Activated naive CD8-positive, alpha-beta T cell treated with anti-CD3 and anti-CD28 coated beads, Interleukin-2, amount 50 U/mL, for 24 hours (primary cell): ENCODE results near the gene PPARD.

Experiments
- ATAC-seq: fragments of 150-1000 bp; cut with Tn5 transposase; one replicate; pipeline ENCODE4 v1.10.0; 2021
- DNase-seq: peaks from one replicate; pipeline ENCODE4 v3.0.0; 2021
- H3K27ac Mint-ChIP-seq: one replicate; pipeline ENCODE4 v1.8.0; 2021; ENCODE audit warnings: mild to moderate bottlenecking, mixed read lengths
- H3K27me3 Mint-ChIP-seq: one replicate; pipeline ENCODE4 v1.8.0; 2021; ENCODE audit warnings: mixed read lengths
- H3K36me3 Mint-ChIP-seq: one replicate; pipeline ENCODE4 v1.8.0; 2021; ENCODE audit warnings: low read depth, mixed read lengths
- H3K4me1 Mint-ChIP-seq: one replicate; pipeline ENCODE4 v1.8.0; 2021; ENCODE audit warnings: mixed read lengths
- H3K4me3 Mint-ChIP-seq: one replicate; pipeline ENCODE4 v1.8.0; 2021; ENCODE audit warnings: mild to moderate bottlenecking, moderate library complexity, mixed read lengths
- H3K9me3 Mint-ChIP-seq: one replicate; pipeline ENCODE4 v1.8.0; 2021; ENCODE audit warnings: mixed read lengths

PPARD gene

GRCh38 chr6:35474131-35474941, 132.0 kb downstream of the PPARD start:
- Mint-ChIP-seq H3K27me3 (no peaks in the 10 kb centered on the region), H3K4me3 (peak overlapping the region; percentile 6), H3K4me1 (peaks cover 30% of the 10 kb centered on the region), H3K36me3 (peaks cover 35% of the 10 kb centered on the region), H3K27ac (peak overlapping the region; percentile 6), H3K9me3 (no peaks in the 10 kb centered on the region)
- DNase-seq (peak; percentile 43), ATAC-seq (peak; percentile 18)

- no peaks in the 10 kb centered on the region for H3K27me3 Mint-ChIP-seq
- peak overlapping the region; percentile 6 for H3K4me3 Mint-ChIP-seq
- no peaks in the 10 kb centered on the region for H3K9me3 Mint-ChIP-seq
- no peak for ATAC-seq
- DNase-seq, result no peak
- peaks cover 25% of the 10 kb centered on the region for H3K4me1 Mint-ChIP-seq
- peak overlapping the region; percentile 6 for H3K27ac Mint-ChIP-seq
- peaks cover 28% of the 10 kb centered on the region for H3K36me3 Mint-ChIP-seq
Measured at GRCh38 chr6:35474942-35475570, 132.7 kb downstream of the PPARD start.

GRCh38 chr6:35475573-35475972, 133.2 kb downstream of the PPARD start:
- H3K4me3 Mint-ChIP-seq, result no peak overlapping the region
- no peak overlapping the region for H3K27ac Mint-ChIP-seq

GRCh38 chr6:35476004-35476403, 133.6 kb downstream of the PPARD start:
- H3K27ac Mint-ChIP-seq, result no peak overlapping the region
- no peaks in the 10 kb centered on the region for H3K9me3 Mint-ChIP-seq
- H3K36me3 Mint-ChIP-seq, result peaks cover 19% of the 10 kb centered on the region
- no peak for ATAC-seq
- peaks cover 18% of the 10 kb centered on the region for H3K4me1 Mint-ChIP-seq
- H3K27me3 Mint-ChIP-seq, result no peaks in the 10 kb centered on the region
- no peak for DNase-seq
- no peak overlapping the region for H3K4me3 Mint-ChIP-seq

More at GRCh38 chr6:35475573-35475972, 133.2 kb downstream of the PPARD start:
- H3K4me1 Mint-ChIP-seq, result peaks cover 22% of the 10 kb centered on the region
- H3K9me3 Mint-ChIP-seq, result no peaks in the 10 kb centered on the region
- no peak for DNase-seq
- no peaks in the 10 kb centered on the region for H3K27me3 Mint-ChIP-seq
- ATAC-seq, result no peak
- peaks cover 23% of the 10 kb centered on the region for H3K36me3 Mint-ChIP-seq

GRCh38 chr6:35477028-35477427, 134.7 kb downstream of the PPARD start:
- DNase-seq (no peak), ATAC-seq (no peak)
- Mint-ChIP-seq H3K9me3 (no peaks in the 10 kb centered on the region), H3K27me3 (no peaks in the 10 kb centered on the region), H3K36me3 (peaks cover 8% of the 10 kb centered on the region), H3K4me1 (peaks cover 8% of the 10 kb centered on the region), H3K4me3 (no peak overlapping the region), H3K27ac (no peak overlapping the region)
